GM12878 (cell line): Measurements from ENCODE around the gene RALB. TPM values are rescaled to one million over a fixed set of nuclear protein-coding genes. Genes with fewer than 3 reads are reported as not detected.

Source experiments
- ATAC-seq: fragments of 200-7000 bp; cut with Tn5 transposase; 3 replicates; pipeline ENCODE4 v1.9.1; 2020; ENCODE audit warnings: mild to moderate bottlenecking, moderate library complexity
- BruUV-seq: library from RNA; stranded (reverse); fragments of 400-500 nt; replicated peaks from 2 replicates; lab custom pipeline; 2021; lab: Mats Ljungman, UMichigan
- CTCF ChIA-PET: fragments of 300-600 bp; sonication (Branson Sonifier 250); formaldehyde crosslinking; extraction: SDS; loops from one replicate; lab custom pipeline; 2021; ENCODE audit warnings: inconsistent platforms; lab: Yijun Ruan, JAX
- POLR2A ChIA-PET: fragments of 350-600 bp; formaldehyde crosslinking; extraction: SDS; loops from one replicate; lab custom pipeline; 2021; ENCODE audit warnings: inconsistent platforms; lab: Charles Lee
- RAD21 ChIA-PET: fragments of 300-600 bp; sonication (Branson Sonifier 250); formaldehyde crosslinking; loops from one replicate; lab custom pipeline; 2023; ENCODE audit warnings: antibody characterized with exemption; ENCODE audit not compliant: unreplicated experiment; lab: Charles Lee
- SMC1A ChIA-PET: fragments of 300-600 bp; sonication (Branson Sonifier 250); formaldehyde crosslinking; loops from one replicate; lab custom pipeline; 2023; ENCODE audit not compliant: unreplicated experiment, uncharacterized antibody; lab: Charles Lee
- DNase-seq: peaks from one replicate; pipeline ENCODE4 v3.0.0-alpha.2; 2011; ENCODE audit warnings: low read depth, low spot score
- FAIRE-seq: peaks from 3 replicates; lab custom pipeline; 2011; peaks lifted over from hg19 to GRCh38; lab: Jason Lieb, UNC
- H2AFZ ChIP-seq: 2 replicates; pipeline ENCODE4 v1.6.0; 2011; ENCODE audit warnings: low read depth, low read length, control low read depth; ENCODE audit not compliant: control insufficient read depth
- H3K27ac ChIP-seq: 2 replicates; pipeline ENCODE4 v1.5.1; 2011; ENCODE audit warnings: control low read depth; ENCODE audit not compliant: control insufficient read depth, insufficient read depth
- H3K27me3 ChIP-seq, 2 experiments: replicated peaks in 1 of 2; 2 replicates each; pipeline versions ENCODE4 v1.6.0 to v1.6.1; 2011; ENCODE audit warnings: low read length in 1 of 2; ENCODE audit not compliant: control insufficient read depth in 2 of 2, insufficient read depth in 2 of 2
- H3K36me3 ChIP-seq, 2 experiments: 2 replicates each; pipeline ENCODE4 v1.5.1; 2011; ENCODE audit warnings: low read length in 1 of 2; ENCODE audit not compliant: control insufficient read depth in 2 of 2, insufficient read depth in 2 of 2
- H3K4me1 ChIP-seq: 2 replicates; pipeline ENCODE4 v1.6.1; 2011; ENCODE audit warnings: mild to moderate bottlenecking, low read length, moderate library complexity, mixed read lengths; ENCODE audit not compliant: control insufficient read depth, insufficient read depth
- H3K4me2 ChIP-seq: 2 replicates; pipeline ENCODE4 v1.6.0; 2011; ENCODE audit warnings: control low read depth; ENCODE audit not compliant: control insufficient read depth, insufficient read depth
- H3K4me3 ChIP-seq: fragments of 200-600 bp; sonication (generic); 2 replicates; pipeline ENCODE4 v1.5.1; 2016
- H3K79me2 ChIP-seq: 2 replicates; pipeline ENCODE4 v1.6.0; 2011; ENCODE audit warnings: low read length; ENCODE audit not compliant: control insufficient read depth, insufficient read depth
- H3K9ac ChIP-seq: 2 replicates; pipeline ENCODE4 v1.8.0; 2011; ENCODE audit warnings: low read length, control low read depth, mixed read lengths; ENCODE audit not compliant: control insufficient read depth, insufficient read depth
- H3K9me3 ChIP-seq: replicated peaks from 3 replicates; pipeline ENCODE4 v1.5.1; 2011; ENCODE audit warnings: mild to moderate bottlenecking, low read length; ENCODE audit not compliant: control insufficient read depth, insufficient read depth
- H4K20me1 ChIP-seq: 2 replicates; pipeline ENCODE4 v1.6.0; 2011; ENCODE audit not compliant: control insufficient read depth, insufficient read depth
- BMI1 ChIP-seq: fragments of 450-650 bp; IDR thresholded peaks from 2 replicates; pipeline ENCODE4 v1.6.1; 2016; ENCODE audit warnings: mild to moderate bottlenecking, moderate library complexity, borderline replicate concordance
- BRCA1 ChIP-seq: IDR thresholded peaks from 2 replicates; pipeline ENCODE4 v1.6.1; 2011; ENCODE audit warnings: low read depth, low read length, improper control_type of control experiment
- HDAC6 ChIP-seq: fragments of 200-600 bp; sonication (generic); IDR thresholded peaks from one replicate; pipeline ENCODE4 v1.8.0; 2017; ENCODE audit warnings: antibody characterized with exemption; ENCODE audit not compliant: unreplicated experiment
- MEF2A ChIP-seq: IDR thresholded peaks from 2 replicates; pipeline ENCODE4 v1.6.1; 2011; ENCODE audit warnings: low read depth, mild to moderate bottlenecking, low read length, moderate library complexity; ENCODE audit not compliant: insufficient read depth
- SIX5 ChIP-seq: IDR thresholded peaks from 2 replicates; pipeline ENCODE4 v1.6.1; 2011; ENCODE audit warnings: mild to moderate bottlenecking, low read depth, low read length, moderate library complexity; ENCODE audit not compliant: severe bottlenecking
- SMAD5 ChIP-seq: IDR thresholded peaks from 2 replicates; pipeline ENCODE4 v1.6.1; 2016; ENCODE audit warnings: antibody characterized with exemption, low read depth
- STAT1 ChIP-seq: fragments of 450-650 bp; conservative IDR thresholded peaks from 2 replicates; pipeline ENCODE4 v1.6.1; 2014; ENCODE audit warnings: antibody characterized with exemption, mild to moderate bottlenecking
- ZBED1 ChIP-seq: IDR thresholded peaks from 2 replicates; pipeline ENCODE4 v1.6.1; 2016; ENCODE audit warnings: borderline replicate concordance
- WGBS: methylation state at CpG from one replicate; pipeline ENCODE4 v1.1.6; 2016; ENCODE audit warnings: low lambda C conversion rate; ENCODE audit not compliant: insufficient replicate concordance, insufficient coverage; ENCODE audit errors: missing lambda C conversion rate; 5-methylcytosine and 5-hydroxymethylcytosine counted together
- in situ Hi-C: fragments of 300-500 bp; cut with MboI; formaldehyde crosslinking; loops from 9 replicates; pipeline ENCODE4 v1.14.3; 2018; ENCODE audit warnings: mixed read lengths
- intact Hi-C: fragments of 100-400 bp; cut with micrococcal nuclease; formaldehyde crosslinking; loops from one replicate; pipeline ENCODE4 v1.14.2; 2022; ENCODE audit not compliant: unreplicated experiment
- polyA plus RNA-seq, 11 experiments: library from polyadenylated mRNA; depleted of rRNA in 4 of 11; unstranded in 6 of 11; stranded (reverse) in 5 of 11; fragments of >200 nt; fragmentation: Nextera tagmentation in 4 of 11; fragmentation: Illumina TruSeq in 1 of 11; extraction: Ambion mirVana in 4 of 11; extraction: Trizol in 1 of 11; gene quantifications; 1 replicate in 1 of 11; 2 replicates in 10 of 11; pipeline versions ENCODE4 v1.2.1 to v1.2.3, GENCODE V29; 2011 to 2016; ENCODE audit warnings: inconsistent platforms in 2 of 11, missing spikeins in 2 of 11, low read depth in 1 of 11
- total RNA-seq, 4 experiments: library from RNA; depleted of rRNA in 3 of 4; stranded (reverse); fragments of >200 nt in 3 of 4; fragmentation: Illumina TruSeq in 1 of 4; extraction: Trizol in 1 of 4; gene quantifications; 2 replicates each; pipeline versions ENCODE4 v1.2.1 to v1.2.3, GENCODE V29; 2013 to 2021
- TF ChIP-seq, protein P1 (sequence below): IDR thresholded peaks from 2 replicates; pipeline ENCODE4 v1.6.1; 2012; ENCODE audit warnings: low read length, inconsistent platforms
- TF ChIP-seq, protein P2 (sequence below): fragments of 450-650 bp; IDR thresholded peaks from 2 replicates; pipeline ENCODE4 v1.6.1; 2017; ENCODE audit warnings: low read depth, mild to moderate bottlenecking, moderate library complexity
- TF ChIP-seq, protein P3 (sequence below), 3 experiments: IDR thresholded peaks in 2 of 3; conservative IDR thresholded peaks in 1 of 3; 2 replicates each; pipeline ENCODE4 v1.5.1; 2011; ENCODE audit warnings: low read depth in 3 of 3, low read length in 3 of 3, mild to moderate bottlenecking in 3 of 3, control low read depth in 2 of 3, moderate library complexity in 2 of 3, inconsistent platforms in 1 of 3, mixed read lengths in 1 of 3; ENCODE audit not compliant: control insufficient read depth in 2 of 3, insufficient read depth in 1 of 3; ENCODE audit errors: extremely low read depth in 1 of 3
- TF ChIP-seq, protein P4 (sequence below): IDR thresholded peaks from 2 replicates; pipeline ENCODE4 v1.6.1; 2012; ENCODE audit warnings: low read depth, low read length, improper control_type of control experiment

Gene RALB
- total and polyA plus RNA-seq, 10 of the 15 experiments (the other 5 are each of a cell fraction or from before 2014, with no cell fraction given): 8.3 to 54.0 (median 24.2) TPM

DNA sequence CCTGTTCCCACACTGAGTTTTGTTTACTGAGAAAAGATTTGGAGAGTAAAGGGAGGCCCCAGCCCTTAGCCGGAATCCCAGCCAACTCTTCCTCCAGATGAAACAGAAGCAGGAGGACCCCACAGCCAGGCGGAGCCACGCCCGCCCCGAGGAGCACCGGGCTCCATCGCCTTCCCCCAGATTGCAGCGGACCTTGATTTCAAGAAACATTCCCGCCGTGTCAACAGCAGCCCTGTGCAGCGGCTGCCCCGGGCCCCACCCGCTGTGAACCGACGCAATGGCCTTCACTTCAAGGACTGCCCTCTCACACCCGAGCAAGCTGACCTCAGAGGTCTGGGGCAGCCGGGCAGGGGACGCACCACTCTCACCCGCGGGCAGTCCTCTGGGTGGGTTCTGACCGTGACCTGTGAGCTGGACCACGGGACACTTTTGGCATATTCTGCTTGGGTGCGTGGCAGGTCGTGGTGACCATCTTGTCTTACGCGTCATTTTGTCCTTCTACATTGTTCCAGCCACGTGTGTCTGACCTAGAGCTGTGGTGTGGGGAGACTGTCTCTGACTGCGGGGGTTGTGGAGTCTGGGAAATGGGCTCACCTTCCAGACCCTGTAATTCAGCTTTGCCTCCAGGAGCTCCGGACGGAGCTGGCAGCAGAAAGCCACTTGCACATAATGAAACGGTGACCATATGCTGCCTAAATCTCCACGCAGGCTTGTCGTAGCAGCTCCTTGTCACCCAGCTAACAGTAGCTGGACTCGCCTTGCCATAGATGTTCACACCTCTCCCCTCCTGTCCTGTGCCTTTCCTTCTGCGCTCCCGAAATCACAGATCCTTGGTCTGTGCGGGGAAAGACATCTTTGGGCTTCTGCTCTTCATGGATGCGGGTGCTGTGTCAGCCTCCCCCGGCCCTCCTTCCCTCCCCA lies 61.3 kb downstream of the RALB start (continued):
- TF ChIP-seq, protein P1, sequence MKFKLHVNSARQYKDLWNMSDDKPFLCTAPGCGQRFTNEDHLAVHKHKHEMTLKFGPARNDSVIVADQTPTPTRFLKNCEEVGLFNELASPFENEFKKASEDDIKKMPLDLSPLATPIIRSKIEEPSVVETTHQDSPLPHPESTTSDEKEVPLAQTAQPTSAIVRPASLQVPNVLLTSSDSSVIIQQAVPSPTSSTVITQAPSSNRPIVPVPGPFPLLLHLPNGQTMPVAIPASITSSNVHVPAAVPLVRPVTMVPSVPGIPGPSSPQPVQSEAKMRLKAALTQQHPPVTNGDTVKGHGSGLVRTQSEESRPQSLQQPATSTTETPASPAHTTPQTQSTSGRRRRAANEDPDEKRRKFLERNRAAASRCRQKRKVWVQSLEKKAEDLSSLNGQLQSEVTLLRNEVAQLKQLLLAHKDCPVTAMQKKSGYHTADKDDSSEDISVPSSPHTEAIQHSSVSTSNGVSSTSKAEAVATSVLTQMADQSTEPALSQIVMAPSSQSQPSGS: no peak
- TF ChIP-seq SIX5 (no peak), STAT1 (no peak), ZBED1 (no peak)
- TF ChIP-seq, all 136 proteins: peak for 0

DNA sequence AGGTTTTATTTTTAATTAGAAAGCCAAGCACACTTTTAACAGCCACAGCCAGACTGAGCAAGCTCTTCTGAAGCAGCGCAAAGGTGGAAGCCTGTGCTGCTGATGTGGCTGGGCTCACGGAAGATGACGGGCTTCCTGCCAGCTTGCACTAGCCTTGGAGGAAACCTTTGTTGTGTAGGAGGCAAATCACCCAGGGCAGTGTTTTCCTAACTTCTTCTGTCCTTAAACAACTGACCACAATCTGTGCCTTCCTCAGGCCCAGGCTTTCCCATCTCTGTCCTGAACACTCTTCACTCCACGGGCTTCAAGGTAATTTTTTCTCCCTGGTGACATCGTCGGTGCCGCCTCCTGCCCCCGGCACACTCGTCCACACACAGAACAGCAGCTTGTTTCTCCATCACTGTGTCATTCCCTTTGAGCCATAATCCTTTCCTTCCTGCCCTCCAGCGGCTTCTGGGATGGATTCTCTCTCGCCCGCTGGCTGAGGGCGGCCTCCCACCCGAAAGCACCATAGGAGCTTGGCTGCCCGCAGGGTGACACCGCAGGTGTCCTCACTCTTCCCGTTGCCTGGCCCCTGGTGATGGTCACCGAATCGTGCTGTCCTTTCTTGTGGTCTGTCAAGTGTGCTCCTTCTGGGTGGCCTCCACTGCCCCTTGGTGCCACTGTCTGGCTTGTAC lies 62.2 kb downstream of the RALB start:
- ChIA-PET RAD21 (interaction anchor here (1.0 to 6.0 kb wide), 8 partner anchors 10 to 140 kb away, joined by 3 to 64 read pairs (median 4); no protein-coding TSS in a partner anchor), SMC1A (interaction anchor here (0.8 to 7.4 kb wide), 7 partner anchors 9 to 366 kb away, joined by 3 to 106 read pairs (median 5); no protein-coding TSS in a partner anchor), POLR2A (interaction anchor here (0.8 kb wide), 1 partner anchor 11 kb away, joined by 8 read pairs; no protein-coding TSS in a partner anchor), CTCF (interaction anchor here (0.6 to 7.5 kb wide), 8 partner anchors 22 to 776 kb away, joined by 3 to 148 read pairs (median 4); no protein-coding TSS in a partner anchor)
- H3K4me3 ChIP-seq: no peak overlapping the region
- H4K20me1 ChIP-seq: no peaks in the 10 kb centered on the region
- H3K9me3 ChIP-seq: no peaks in the 10 kb centered on the region
- FAIRE-seq (no peak), DNase-seq (no peak), ATAC-seq (no peak)
- H3K36me3 ChIP-seq: no peaks in the 10 kb centered on the region
- H3K4me1 ChIP-seq: peaks cover 10% of the 10 kb centered on the region
- H2AFZ ChIP-seq: no peak overlapping the region
- 75% methylated on average over 19 of the region's 19 CpGs for WGBS
- intact Hi-C loops: loop anchor here (5.0 to 10.0 kb wide), 3 partner anchors 203 to 560 kb away; partner anchors contain the start of gene PTPN4
- H3K27me3 ChIP-seq: 0 out of 4 replicates have a peak, but pooled peaks cover 0 to 1% of the 10 kb centered on the region in 2 experiments
- no peak overlapping the region for H3K9ac ChIP-seq
- no peak overlapping the region for H3K4me2 ChIP-seq
- no TSS peak for BruUV-seq
- in situ Hi-C loops: loop anchor here (10.0 kb wide), 1 partner anchor 200 kb away; no protein-coding TSS in a partner anchor
- no peaks in the 10 kb centered on the region for H3K79me2 ChIP-seq
- H3K27ac ChIP-seq: no peak overlapping the region
- TF ChIP-seq STAT1: no peak
- no peak for TF ChIP-seq SMAD5
- TF ChIP-seq, protein P2, sequence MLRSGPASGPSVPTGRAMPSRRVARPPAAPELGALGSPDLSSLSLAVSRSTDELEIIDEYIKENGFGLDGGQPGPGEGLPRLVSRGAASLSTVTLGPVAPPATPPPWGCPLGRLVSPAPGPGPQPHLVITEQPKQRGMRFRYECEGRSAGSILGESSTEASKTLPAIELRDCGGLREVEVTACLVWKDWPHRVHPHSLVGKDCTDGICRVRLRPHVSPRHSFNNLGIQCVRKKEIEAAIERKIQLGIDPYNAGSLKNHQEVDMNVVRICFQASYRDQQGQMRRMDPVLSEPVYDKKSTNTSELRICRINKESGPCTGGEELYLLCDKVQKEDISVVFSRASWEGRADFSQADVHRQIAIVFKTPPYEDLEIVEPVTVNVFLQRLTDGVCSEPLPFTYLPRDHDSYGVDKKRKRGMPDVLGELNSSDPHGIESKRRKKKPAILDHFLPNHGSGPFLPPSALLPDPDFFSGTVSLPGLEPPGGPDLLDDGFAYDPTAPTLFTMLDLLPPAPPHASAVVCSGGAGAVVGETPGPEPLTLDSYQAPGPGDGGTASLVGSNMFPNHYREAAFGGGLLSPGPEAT: no peak
- TF ChIP-seq HDAC6: no peak
- TF ChIP-seq, protein P3, sequence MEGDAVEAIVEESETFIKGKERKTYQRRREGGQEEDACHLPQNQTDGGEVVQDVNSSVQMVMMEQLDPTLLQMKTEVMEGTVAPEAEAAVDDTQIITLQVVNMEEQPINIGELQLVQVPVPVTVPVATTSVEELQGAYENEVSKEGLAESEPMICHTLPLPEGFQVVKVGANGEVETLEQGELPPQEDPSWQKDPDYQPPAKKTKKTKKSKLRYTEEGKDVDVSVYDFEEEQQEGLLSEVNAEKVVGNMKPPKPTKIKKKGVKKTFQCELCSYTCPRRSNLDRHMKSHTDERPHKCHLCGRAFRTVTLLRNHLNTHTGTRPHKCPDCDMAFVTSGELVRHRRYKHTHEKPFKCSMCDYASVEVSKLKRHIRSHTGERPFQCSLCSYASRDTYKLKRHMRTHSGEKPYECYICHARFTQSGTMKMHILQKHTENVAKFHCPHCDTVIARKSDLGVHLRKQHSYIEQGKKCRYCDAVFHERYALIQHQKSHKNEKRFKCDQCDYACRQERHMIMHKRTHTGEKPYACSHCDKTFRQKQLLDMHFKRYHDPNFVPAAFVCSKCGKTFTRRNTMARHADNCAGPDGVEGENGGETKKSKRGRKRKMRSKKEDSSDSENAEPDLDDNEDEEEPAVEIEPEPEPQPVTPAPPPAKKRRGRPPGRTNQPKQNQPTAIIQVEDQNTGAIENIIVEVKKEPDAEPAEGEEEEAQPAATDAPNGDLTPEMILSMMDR (IDR thresholded peaks at IDR 0.05 in 2 of 3, conservative IDR thresholded peaks at IDR 0.05 in 1 of 3; ENCODE audit: control insufficient read depth in 2 of 3, extremely low read depth in 1 of 3, insufficient read depth in 1 of 3, low read depth in 3 of 3, low read length in 3 of 3): no peak
- TF ChIP-seq BMI1: no peak
- TF ChIP-seq, protein P4, sequence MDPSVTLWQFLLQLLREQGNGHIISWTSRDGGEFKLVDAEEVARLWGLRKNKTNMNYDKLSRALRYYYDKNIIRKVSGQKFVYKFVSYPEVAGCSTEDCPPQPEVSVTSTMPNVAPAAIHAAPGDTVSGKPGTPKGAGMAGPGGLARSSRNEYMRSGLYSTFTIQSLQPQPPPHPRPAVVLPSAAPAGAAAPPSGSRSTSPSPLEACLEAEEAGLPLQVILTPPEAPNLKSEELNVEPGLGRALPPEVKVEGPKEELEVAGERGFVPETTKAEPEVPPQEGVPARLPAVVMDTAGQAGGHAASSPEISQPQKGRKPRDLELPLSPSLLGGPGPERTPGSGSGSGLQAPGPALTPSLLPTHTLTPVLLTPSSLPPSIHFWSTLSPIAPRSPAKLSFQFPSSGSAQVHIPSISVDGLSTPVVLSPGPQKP: no peak
- TF ChIP-seq MEF2A: no peak
- no peak for TF ChIP-seq BRCA1
